Erythroblast (primary cell): ENCODE data around the gene CNTN4.

ENCODE experiments used
- GATA1 ChIP-seq: IDR thresholded peaks from 2 replicates; pipeline ENCODE4 v1.6.1; 2011; ENCODE audit warnings: low read depth, mild to moderate bottlenecking, control low read depth, low read length, moderate library complexity
- POLR2A ChIP-seq: IDR thresholded peaks from 2 replicates; pipeline ENCODE4 v1.6.1; 2011; ENCODE audit warnings: mild to moderate bottlenecking, low read length

DNA sequence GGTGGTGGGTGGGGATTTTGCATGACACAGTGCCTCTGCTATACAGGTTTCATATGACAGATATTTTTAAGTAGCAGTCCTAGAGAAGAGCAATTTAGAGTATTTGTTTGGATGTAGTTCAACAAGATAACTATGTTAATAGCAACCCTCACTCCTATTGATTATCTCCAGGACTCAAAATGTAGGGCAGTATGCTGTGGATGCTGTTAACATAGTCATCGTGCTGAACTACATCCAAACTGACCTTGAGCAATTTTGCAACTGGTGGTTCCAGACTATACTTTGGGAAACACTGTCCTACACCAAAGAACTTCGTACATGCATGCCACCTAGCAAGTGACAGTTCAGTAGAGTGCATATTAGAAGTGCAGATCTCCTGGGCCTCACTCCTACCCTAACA is 893.9 kb downstream of the CNTN4 start:
- no peak for TF ChIP-seq POLR2A
- no peak for TF ChIP-seq GATA1
